Upper lobe of right lung (tissue), 1 donor: ENCODE measurements around the gene MERTK. TPM values are rescaled to one million over a fixed set of nuclear protein-coding genes. Genes with fewer than 3 reads are reported as not detected.

Experiments
- ATAC-seq: fragments of 200-7000 bp; cut with Tn5 transposase; one replicate; pipeline ENCODE4 v1.9.1; 2020; ENCODE audit warnings: mild to moderate bottlenecking, moderate library complexity
- DNase-seq: peaks from one replicate; pipeline ENCODE4 v3.0.0-alpha.2; 2020
- H3K27ac ChIP-seq: fragments of 200-600 bp; one replicate; pipeline ENCODE4 v1.8.0; 2022
- H3K27me3 ChIP-seq: fragments of 200-600 bp; one replicate; pipeline ENCODE4 v1.8.0; 2022; ENCODE audit warnings: mild to moderate bottlenecking
- H3K36me3 ChIP-seq: fragments of 200-600 bp; one replicate; pipeline ENCODE4 v1.8.0; 2022
- H3K4me1 ChIP-seq: fragments of 200-600 bp; one replicate; pipeline ENCODE4 v1.8.0; 2022
- H3K4me3 ChIP-seq: fragments of 200-600 bp; one replicate; pipeline ENCODE4 v1.8.0; 2022; ENCODE audit warnings: mild to moderate bottlenecking
- H3K9me3 ChIP-seq: fragments of 200-600 bp; one replicate; pipeline ENCODE4 v1.8.0; 2022
- CTCF ChIP-seq: fragments of 200-600 bp; IDR thresholded peaks from one replicate; pipeline ENCODE4 v1.8.0; 2022; ENCODE audit warnings: antibody characterized with exemption
- intact Hi-C: fragments of 100-400 bp; cut with DNase I; formaldehyde crosslinking; loops from one replicate; pipeline ENCODE4 v1.11.0; 2022
- total RNA-seq: library from RNA; stranded (reverse); fragmentation: NEBNext Ultra II Directional; extraction: Animal tissue kit (Norgen Biotek cat#: 25700); gene quantifications from one replicate; pipeline ENCODE4 v1.2.1, GENCODE V29; 2021
- donor health status: DM: no; HTN: yes; CAD: no; lungs with severe emphysema.

Gene MERTK
- total RNA-seq, 1 donor from 2014 or later: 17.3 TPM

GRCh38 chr2:111985514-111985913 is 87.1 kb downstream of the MERTK start:
- H3K36me3 ChIP-seq: peaks cover 40% of the 10 kb centered on the region
- no peaks in the 10 kb centered on the region for H3K27me3 ChIP-seq
- DNase-seq (no peak), ATAC-seq (no peak)
- intact Hi-C loops: no loop called here
- H3K9me3 ChIP-seq: no peaks in the 10 kb centered on the region
- H3K4me3 ChIP-seq: no peak overlapping the region
- no peak for TF ChIP-seq CTCF
- no peaks in the 10 kb centered on the region for H3K4me1 ChIP-seq
- H3K27ac ChIP-seq: no peak overlapping the region

- no peak for DNase-seq
- no peak for ATAC-seq
- TF ChIP-seq CTCF: no peak
Observed at GRCh38 chr2:111986116-111986900, 87.9 kb downstream of the MERTK start.

GRCh38 chr2:111990375-111990774 is 92.0 kb downstream of the MERTK start:
- intact Hi-C loops: no loop called here
- ATAC-seq (no peak), DNase-seq (no peak)

More at GRCh38 chr2:111986116-111986900, 87.9 kb downstream of the MERTK start:
- intact Hi-C loops: no loop called here
- no peak overlapping the region for H3K4me3 ChIP-seq
- H3K27me3 ChIP-seq: no peaks in the 10 kb centered on the region
- H3K27ac ChIP-seq: no peak overlapping the region
- peaks cover 46% of the 10 kb centered on the region for H3K36me3 ChIP-seq
- no peaks in the 10 kb centered on the region for H3K9me3 ChIP-seq
- H3K4me1 ChIP-seq: no peaks in the 10 kb centered on the region

GRCh38 chr2:111990856-111991255 is 92.4 kb downstream of the MERTK start:
- Histone ChIP-seq H3K27ac (no peak overlapping the region), H3K4me3 (no peak overlapping the region), H3K4me1 (no peaks in the 10 kb centered on the region), H3K9me3 (no peaks in the 10 kb centered on the region), H3K27me3 (no peaks in the 10 kb centered on the region), H3K36me3 (peaks cover 11% of the 10 kb centered on the region)
- ATAC-seq (no peak), DNase-seq (no peak)
- intact Hi-C loops: no loop called here
- TF ChIP-seq CTCF: no peak

More at GRCh38 chr2:111990375-111990774, 92.0 kb downstream of the MERTK start:
- H3K4me1 ChIP-seq: no peaks in the 10 kb centered on the region
- no peak overlapping the region for H3K4me3 ChIP-seq
- H3K27me3 ChIP-seq: no peaks in the 10 kb centered on the region
- no peak overlapping the region for H3K27ac ChIP-seq
- no peak for TF ChIP-seq CTCF
- peaks cover 16% of the 10 kb centered on the region for H3K36me3 ChIP-seq
- H3K9me3 ChIP-seq: no peaks in the 10 kb centered on the region

- TF ChIP-seq CTCF: no peak
- H3K27ac ChIP-seq: no peak overlapping the region
- intact Hi-C loops: no loop called here
- peaks cover 21% of the 10 kb centered on the region for H3K36me3 ChIP-seq
- no peak for ATAC-seq
- no peak for DNase-seq
- no peaks in the 10 kb centered on the region for H3K27me3 ChIP-seq
- H3K9me3 ChIP-seq: no peaks in the 10 kb centered on the region
- no peaks in the 10 kb centered on the region for H3K4me1 ChIP-seq
- no peak overlapping the region for H3K4me3 ChIP-seq
Observed at GRCh38 chr2:111994042-111994441, 95.6 kb downstream of the MERTK start.
